Mammary epithelial cell (primary cell): ENCODE results near the gene RETREG2.

Experiments
- EZH2 ChIP-seq: IDR thresholded peaks from 2 replicates; pipeline ENCODE4 v1.6.1; 2012; ENCODE audit warnings: low read length, inconsistent platforms, borderline replicate concordance
- TF ChIP-seq, protein P1 (sequence below), 2 donors: IDR thresholded peaks in 1 of 2; conservative IDR thresholded peaks in 1 of 2; 2 replicates each; pipeline ENCODE4 v1.5.1; 2011 to 2012; ENCODE audit warnings: inconsistent platforms in 2 of 2, low read length in 2 of 2, mild to moderate bottlenecking in 2 of 2, control low read depth in 1 of 2, low read depth in 1 of 2; ENCODE audit not compliant: insufficient read depth in 1 of 2; ENCODE audit errors: extremely low read depth in 1 of 2

GRCh38 chr2:219215871-219216534, 37.9 kb downstream of the RETREG2 start:
- TF ChIP-seq, protein P1, sequence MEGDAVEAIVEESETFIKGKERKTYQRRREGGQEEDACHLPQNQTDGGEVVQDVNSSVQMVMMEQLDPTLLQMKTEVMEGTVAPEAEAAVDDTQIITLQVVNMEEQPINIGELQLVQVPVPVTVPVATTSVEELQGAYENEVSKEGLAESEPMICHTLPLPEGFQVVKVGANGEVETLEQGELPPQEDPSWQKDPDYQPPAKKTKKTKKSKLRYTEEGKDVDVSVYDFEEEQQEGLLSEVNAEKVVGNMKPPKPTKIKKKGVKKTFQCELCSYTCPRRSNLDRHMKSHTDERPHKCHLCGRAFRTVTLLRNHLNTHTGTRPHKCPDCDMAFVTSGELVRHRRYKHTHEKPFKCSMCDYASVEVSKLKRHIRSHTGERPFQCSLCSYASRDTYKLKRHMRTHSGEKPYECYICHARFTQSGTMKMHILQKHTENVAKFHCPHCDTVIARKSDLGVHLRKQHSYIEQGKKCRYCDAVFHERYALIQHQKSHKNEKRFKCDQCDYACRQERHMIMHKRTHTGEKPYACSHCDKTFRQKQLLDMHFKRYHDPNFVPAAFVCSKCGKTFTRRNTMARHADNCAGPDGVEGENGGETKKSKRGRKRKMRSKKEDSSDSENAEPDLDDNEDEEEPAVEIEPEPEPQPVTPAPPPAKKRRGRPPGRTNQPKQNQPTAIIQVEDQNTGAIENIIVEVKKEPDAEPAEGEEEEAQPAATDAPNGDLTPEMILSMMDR (conservative IDR thresholded peaks at IDR 0.05 in 1 of 2, IDR thresholded peaks at IDR 0.05 in 1 of 2; ENCODE audit: extremely low read depth in 1 of 2, insufficient read depth in 1 of 2, low read depth in 1 of 2, low read length in 2 of 2): no peak
- TF ChIP-seq EZH2: no peak
